GM12872 (cell line): ENCODE results near the gene MAST4.

Experiments used
- CTCF ChIP-seq: IDR thresholded peaks from 3 replicates; pipeline ENCODE4 v1.5.1; 2011; ENCODE audit warnings: low read depth, mild to moderate bottlenecking, low read length, moderate library complexity; ENCODE audit not compliant: insufficient read depth

Gene MAST4

DNA sequence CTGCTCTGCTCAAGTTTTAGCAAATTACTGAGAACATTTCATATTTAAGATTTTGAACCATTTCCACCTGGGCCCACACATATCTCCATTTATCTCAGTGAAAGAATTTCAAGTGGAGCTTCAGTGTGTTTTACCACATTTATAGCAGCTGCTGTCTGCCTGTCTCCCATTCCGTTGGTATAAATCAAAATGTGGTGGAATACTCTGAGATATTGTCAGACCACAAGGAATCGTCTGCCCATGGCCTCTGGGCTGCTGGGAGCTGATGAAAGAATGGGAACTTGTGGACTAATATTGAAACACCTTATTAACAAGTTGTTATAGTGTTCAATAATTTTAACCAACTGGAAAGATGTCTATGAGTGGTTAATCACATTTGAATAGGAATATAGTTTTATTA is 33.3 kb downstream of the MAST4 start:
- no peak for TF ChIP-seq CTCF

GRCh38 chr5:66633754-66634153 is 37.6 kb downstream of the MAST4 start:
- TF ChIP-seq CTCF = no peak

DNA sequence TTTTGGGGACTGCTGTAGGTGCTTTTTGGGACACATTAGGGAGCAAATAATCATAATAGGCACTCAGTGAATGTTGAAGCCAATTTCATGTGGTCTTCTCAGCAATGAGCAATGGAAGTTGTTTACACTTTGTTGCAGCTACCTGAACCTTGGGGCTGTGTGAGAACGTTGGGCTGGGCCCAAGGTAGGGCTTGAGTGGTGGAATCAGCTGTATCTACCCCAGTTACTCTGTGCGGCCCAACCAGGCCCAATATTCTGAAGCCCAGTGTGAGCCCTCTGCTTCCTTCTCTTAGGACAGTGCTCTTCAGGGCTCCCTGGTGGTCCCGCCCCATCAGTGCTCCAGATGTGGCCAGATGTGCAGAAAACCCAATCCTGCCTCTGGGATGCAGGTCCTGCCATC is 38.4 kb downstream of the MAST4 start:
- no peak for TF ChIP-seq CTCF

- TF ChIP-seq CTCF = no peak
Measured at GRCh38 chr5:66637994-66638393, 41.8 kb downstream of the MAST4 start.

- TF ChIP-seq CTCF = no peak
Measured at GRCh38 chr5:66639037-66639436, 42.8 kb downstream of the MAST4 start.

DNA sequence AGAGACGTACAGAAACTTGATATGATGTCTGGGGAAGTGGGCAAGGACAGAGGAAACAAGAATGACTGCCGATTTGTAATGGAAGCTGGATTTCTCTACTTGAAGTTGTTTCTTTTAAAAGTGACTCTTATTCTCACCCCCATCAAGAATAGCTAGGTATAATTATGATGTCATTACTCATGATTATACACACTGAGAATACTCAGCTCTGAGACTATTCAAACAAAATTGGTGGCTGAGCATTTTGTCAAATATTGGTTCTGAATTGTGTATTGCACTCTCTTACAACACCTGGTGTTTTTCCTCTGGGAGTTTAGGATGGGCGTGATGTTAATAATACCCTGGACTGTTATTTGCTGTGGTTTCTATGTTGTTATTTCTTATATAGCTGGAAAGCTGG is 46.3 kb downstream of the MAST4 start:
- TF ChIP-seq CTCF = no peak

GRCh38 chr5:66643387-66643786 is 47.2 kb downstream of the MAST4 start:
- TF ChIP-seq CTCF = no peak

GRCh38 chr5:66644111-66644510 is 47.9 kb downstream of the MAST4 start:
- TF ChIP-seq CTCF = no peak
